ENCODE measurements around the gene BMPR1A. TPM values are rescaled to one million over a fixed set of nuclear protein-coding genes. Genes with fewer than 3 reads are reported as not detected.
A peak's percentile ranks its signal among the peaks of the same experiment; 100 is the strongest.

The BMPR1A gene
- total RNA-seq, 4 donors from 2014 or later: 29.3 to 45.2 (median 38.0) TPM

- Histone ChIP-seq H3K27ac (peak overlapping the region in 1 of 4 donors; percentile 24), H3K4me3 (no peak overlapping the region), H3K4me1 (peaks cover 0 to 5% (median 0%) of the 10 kb centered on the region in 4 donors), H3K36me3 (peaks cover 0 to 11% (median 0%) of the 10 kb centered on the region in 4 donors), H3K9me3 (no peaks in the 10 kb centered on the region), H3K27me3 (no peaks in the 10 kb centered on the region)
- TF ChIP-seq POLR2AphosphoS5 (IDR thresholded peaks at IDR 0.05): no peak
- TF ChIP-seq, protein P1, sequence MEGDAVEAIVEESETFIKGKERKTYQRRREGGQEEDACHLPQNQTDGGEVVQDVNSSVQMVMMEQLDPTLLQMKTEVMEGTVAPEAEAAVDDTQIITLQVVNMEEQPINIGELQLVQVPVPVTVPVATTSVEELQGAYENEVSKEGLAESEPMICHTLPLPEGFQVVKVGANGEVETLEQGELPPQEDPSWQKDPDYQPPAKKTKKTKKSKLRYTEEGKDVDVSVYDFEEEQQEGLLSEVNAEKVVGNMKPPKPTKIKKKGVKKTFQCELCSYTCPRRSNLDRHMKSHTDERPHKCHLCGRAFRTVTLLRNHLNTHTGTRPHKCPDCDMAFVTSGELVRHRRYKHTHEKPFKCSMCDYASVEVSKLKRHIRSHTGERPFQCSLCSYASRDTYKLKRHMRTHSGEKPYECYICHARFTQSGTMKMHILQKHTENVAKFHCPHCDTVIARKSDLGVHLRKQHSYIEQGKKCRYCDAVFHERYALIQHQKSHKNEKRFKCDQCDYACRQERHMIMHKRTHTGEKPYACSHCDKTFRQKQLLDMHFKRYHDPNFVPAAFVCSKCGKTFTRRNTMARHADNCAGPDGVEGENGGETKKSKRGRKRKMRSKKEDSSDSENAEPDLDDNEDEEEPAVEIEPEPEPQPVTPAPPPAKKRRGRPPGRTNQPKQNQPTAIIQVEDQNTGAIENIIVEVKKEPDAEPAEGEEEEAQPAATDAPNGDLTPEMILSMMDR (IDR thresholded peaks at IDR 0.05): no peak
- no peak for TF ChIP-seq EP300 (IDR thresholded peaks at IDR 0.05; ENCODE audit: low read depth)
- DNase-seq: no peak
- intact Hi-C loops (cut with DNase I; ENCODE audit: low total_unique reads) (no loop called here), in situ Hi-C loops (cut with MboI; ENCODE audit: low pct_ligation_motif_present in 1 of 4, low pct_unique_long_range_greater_than_20kb in 1 of 4, low sequenced_read_pairs in 3 of 4) (loop anchor here in 1 of 4 donors (10.0 kb wide), 1 partner anchor 195 kb away; no protein-coding TSS in a partner anchor)
- WGBS, 2 donors (ENCODE audit: low coverage in 1 of 2): 61 to 89% methylated on average over 3 of the region's 3 CpGs
Measured at GRCh38 chr10:86889997-86890396, 133.6 kb downstream of the BMPR1A start.

GRCh38 chr10:86898511-86898910, 142.1 kb downstream of the BMPR1A start:
- in situ Hi-C loops (cut with MboI; ENCODE audit: low pct_ligation_motif_present in 1 of 4, low pct_unique_long_range_greater_than_20kb in 1 of 4, low sequenced_read_pairs in 3 of 4): loop anchor here in 1 of 4 donors (10.0 kb wide), 1 partner anchor 204 kb away; no protein-coding TSS in a partner anchor
- Histone ChIP-seq H3K4me3 (no peak overlapping the region), H3K4me1 (peaks cover 4 to 23% (median 10%) of the 10 kb centered on the region in 4 donors), H3K9me3 (no peaks in the 10 kb centered on the region), H3K27ac (peak overlapping the region in 2 of 4 donors; percentile 6 to 42), H3K27me3 (no peaks in the 10 kb centered on the region), H3K36me3 (peaks cover 0 to 5% (median 0%) of the 10 kb centered on the region in 4 donors)
- WGBS, 2 donors (ENCODE audit: low coverage in 1 of 2): 63 to 71% methylated on average over 4 of the region's 4 CpGs
- intact Hi-C loops (cut with DNase I; ENCODE audit: low total_unique reads): no loop called here
- no peak for DNase-seq
- TF ChIP-seq EP300 (IDR thresholded peaks at IDR 0.05; ENCODE audit: low read depth) (no peak), POLR2A (IDR thresholded peaks at IDR 0.05) (no peak), POLR2AphosphoS5 (IDR thresholded peaks at IDR 0.05) (no peak)
- TF ChIP-seq, protein P1 (IDR thresholded peaks at IDR 0.05): no peak

DNA sequence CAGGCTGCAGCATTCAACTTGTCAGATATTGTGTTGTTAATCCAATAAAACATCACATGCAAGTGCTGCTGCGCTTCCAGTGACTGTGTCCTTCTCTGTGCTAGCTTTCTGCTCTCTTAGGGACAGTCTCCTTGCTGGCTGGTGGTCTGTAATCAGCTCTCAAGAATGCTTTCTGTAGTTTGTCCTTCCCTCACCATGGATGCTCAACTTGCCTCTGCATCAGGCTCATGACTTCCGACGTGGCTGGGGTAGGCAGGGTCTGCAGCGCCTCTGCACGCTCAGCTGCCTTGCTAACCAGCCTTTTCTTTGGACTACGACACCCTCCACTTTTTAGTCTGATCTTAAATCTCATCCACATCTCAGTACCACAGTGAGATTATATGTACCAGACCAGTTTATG, 142.7 kb downstream of the BMPR1A start:
- intact Hi-C loops (cut with DNase I; ENCODE audit: low total_unique reads) (no loop called here), in situ Hi-C loops (cut with MboI; ENCODE audit: low pct_ligation_motif_present in 1 of 4, low pct_unique_long_range_greater_than_20kb in 1 of 4, low sequenced_read_pairs in 3 of 4) (loop anchor here in 1 of 4 donors (10.0 kb wide), 1 partner anchor 204 kb away; no protein-coding TSS in a partner anchor)
- no peaks in the 10 kb centered on the region for H3K27me3 ChIP-seq
- TF ChIP-seq POLR2A (IDR thresholded peaks at IDR 0.05): no peak
- TF ChIP-seq, protein P1 (IDR thresholded peaks at IDR 0.05): no peak
- no peak for TF ChIP-seq EP300 (IDR thresholded peaks at IDR 0.05; ENCODE audit: low read depth)
- TF ChIP-seq POLR2AphosphoS5 (IDR thresholded peaks at IDR 0.05): no peak
- no peak for DNase-seq
- WGBS, 2 donors (ENCODE audit: low coverage in 1 of 2): 74 to 100% methylated on average over 1 to 6 of the region's 6 CpGs
- H3K36me3 ChIP-seq: peaks cover 0 to 5% (median 0%) of the 10 kb centered on the region in 4 donors
- H3K4me3 ChIP-seq: no peak overlapping the region
- H3K9me3 ChIP-seq: no peaks in the 10 kb centered on the region
- peak overlapping the region in 3 of 4 donors; percentile 42 to 57 (median 49) for H3K27ac ChIP-seq
- H3K4me1 ChIP-seq: peaks cover 4 to 23% (median 10%) of the 10 kb centered on the region in 4 donors

DNA sequence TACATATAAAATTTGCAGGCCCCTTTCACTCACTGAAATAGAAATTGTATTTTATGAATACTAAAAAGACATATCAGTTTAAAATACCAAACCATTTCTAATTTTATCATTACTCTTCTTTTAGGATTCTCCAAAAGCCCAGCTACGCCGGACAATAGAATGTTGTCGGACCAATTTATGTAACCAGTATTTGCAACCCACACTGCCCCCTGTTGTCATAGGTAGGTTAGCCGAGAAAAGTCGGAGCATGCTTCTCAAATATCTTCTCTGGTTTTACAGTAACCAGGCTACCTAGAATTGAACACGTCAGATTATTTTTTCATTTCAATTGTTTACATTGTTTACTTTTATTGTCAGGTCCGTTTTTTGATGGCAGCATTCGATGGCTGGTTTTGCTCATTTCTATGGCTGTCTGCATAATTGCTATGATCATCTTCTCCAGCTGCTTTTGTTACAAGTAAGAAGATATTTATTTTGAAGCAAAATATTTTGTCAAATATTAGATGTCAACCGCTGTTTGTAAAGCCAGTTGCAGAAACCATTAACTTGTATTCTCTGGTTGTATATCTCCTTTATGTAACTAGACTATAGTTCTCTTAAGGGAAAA, 143.4 kb downstream of the BMPR1A start:
- peaks cover 0 to 5% (median 0%) of the 10 kb centered on the region in 4 donors for H3K36me3 ChIP-seq
- DNase-seq: peak; percentile 71
- TF ChIP-seq, protein P1 (IDR thresholded peaks at IDR 0.05): peak; percentile 70 to 83 (median 76)
- peak in 1 of 3 donors; percentile 8 for TF ChIP-seq POLR2AphosphoS5 (IDR thresholded peaks at IDR 0.05)
- TF ChIP-seq EP300 (IDR thresholded peaks at IDR 0.05; ENCODE audit: low read depth): no peak
- in situ Hi-C loops (cut with MboI; ENCODE audit: low pct_ligation_motif_present in 1 of 4, low pct_unique_long_range_greater_than_20kb in 1 of 4, low sequenced_read_pairs in 3 of 4) (loop anchor here (5.0 to 10.0 kb wide), 4 partner anchors 192 to 205 kb away; no protein-coding TSS in a partner anchor), intact Hi-C loops (cut with DNase I; ENCODE audit: low total_unique reads) (loop anchor here (2.0 to 5.0 kb wide), 2 partner anchors 189 to 207 kb away; no protein-coding TSS in a partner anchor)
- 10 to 16% methylated on average over 7 to 9 of the region's 9 CpGs for WGBS, 2 donors (ENCODE audit: low coverage in 1 of 2)
- H3K9me3 ChIP-seq: no peaks in the 10 kb centered on the region
- peaks cover 4 to 23% (median 10%) of the 10 kb centered on the region in 4 donors for H3K4me1 ChIP-seq
- H3K4me3 ChIP-seq: no peak overlapping the region
- no peaks in the 10 kb centered on the region for H3K27me3 ChIP-seq
- peak overlapping the region in 3 of 4 donors; percentile 48 to 57 (median 49) for H3K27ac ChIP-seq
